Right ventricle myocardium superior (tissue), 1 donor: ENCODE data around the gene EBPL. TPM values are rescaled to one million over a fixed set of nuclear protein-coding genes. Genes with fewer than 3 reads are reported as not detected.
A peak's percentile ranks its signal among the peaks of the same experiment; 100 is the strongest.
"Not testable (repeated sequence)": the region's sequence is repeated elsewhere in the genome, so short reads cannot be mapped to it uniquely, and the experiment has no call there.

Experiments
- ATAC-seq: fragments of 200-7000 bp; cut with Tn5 transposase; one replicate; pipeline ENCODE4 v1.9.1; 2020; ENCODE audit warnings: mild to moderate bottlenecking; ENCODE audit not compliant: poor library complexity
- DNase-seq: peaks from one replicate; pipeline ENCODE4 v3.0.0-alpha.2; 2020
- intact Hi-C: fragments of 100-400 bp; cut with DNase I; formaldehyde crosslinking; loops from one replicate; pipeline ENCODE4 v1.11.2; 2022
- total RNA-seq: library from RNA; stranded (reverse); fragmentation: NEBNext Ultra II Directional; extraction: Animal tissue kit (Norgen Biotek cat#: 25700); gene quantifications from one replicate; pipeline ENCODE4 v1.2.1, GENCODE V29; 2021
- donor health status: DM: no; HTN: yes; CAD: no; lungs with severe emphysema.

Gene EBPL
- total RNA-seq, 1 donor from 2014 or later = 5.5 TPM

- ATAC-seq (no peak), DNase-seq (no peak)
- intact Hi-C loops = no loop called here
Observed at GRCh38 chr13:49616676-49617065, 74.6 kb downstream of the EBPL start.

- intact Hi-C loops = no loop called here
- DNase-seq (no peak), ATAC-seq (peak; percentile 33)
Observed at GRCh38 chr13:49615836-49616675, 75.2 kb downstream of the EBPL start.

GRCh38 chr13:49612042-49612441 is 79.2 kb downstream of the EBPL start:
- ATAC-seq, DNase-seq, intact Hi-C loops: not testable (repeated sequence)

Other genes starting within 250 kb of the EBPL start
- 19.3 TPM for gene CAB39L, start 247.4 kb downstream of the EBPL start, total RNA-seq
- gene SETDB2, start 247.2 kb downstream of the EBPL start, total RNA-seq = 13.4 TPM
- 17.6 TPM for gene PHF11, start 195.5 kb downstream of the EBPL start, total RNA-seq
- gene RCBTB1, start 105.9 kb downstream of the EBPL start, total RNA-seq = 21.0 TPM
- gene ARL11, start 63.0 kb downstream of the EBPL start, total RNA-seq = 0.38 TPM
- 58.7 TPM for gene KPNA3, start 101.2 kb upstream of the EBPL start, total RNA-seq
- gene SPRYD7, start 244.9 kb upstream of the EBPL start, total RNA-seq = 10.0 TPM